Amniotic epithelial cell (primary cell): ENCODE results near the gene PRODH.
"Not testable (repeated sequence)": the region's sequence is repeated elsewhere in the genome, so short reads cannot be mapped to it uniquely, and the experiment has no call there.

Experiments
- DNase-seq: peaks from one replicate; pipeline ENCODE4 v3.0.0-alpha.2; 2010; ENCODE audit warnings: low read depth

Gene PRODH

DNA sequence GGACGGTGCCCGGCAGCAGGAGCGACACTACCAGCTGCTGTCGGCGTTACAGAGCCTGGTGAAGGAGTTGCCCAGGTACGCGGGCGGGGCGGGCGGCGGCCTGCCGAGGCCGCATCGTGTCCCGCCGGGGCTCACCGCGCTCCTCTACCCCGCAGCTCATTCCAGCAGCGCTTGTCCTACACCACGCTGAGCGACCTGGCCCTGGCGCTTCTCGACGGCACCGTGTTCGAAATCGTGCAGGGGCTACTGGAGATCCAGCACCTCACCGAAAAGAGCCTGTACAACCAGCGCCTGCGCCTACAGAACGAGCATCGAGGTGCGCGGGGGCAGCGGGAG, 29.7 kb downstream of the PRODH start:
- not testable (repeated sequence) for DNase-seq

DNA sequence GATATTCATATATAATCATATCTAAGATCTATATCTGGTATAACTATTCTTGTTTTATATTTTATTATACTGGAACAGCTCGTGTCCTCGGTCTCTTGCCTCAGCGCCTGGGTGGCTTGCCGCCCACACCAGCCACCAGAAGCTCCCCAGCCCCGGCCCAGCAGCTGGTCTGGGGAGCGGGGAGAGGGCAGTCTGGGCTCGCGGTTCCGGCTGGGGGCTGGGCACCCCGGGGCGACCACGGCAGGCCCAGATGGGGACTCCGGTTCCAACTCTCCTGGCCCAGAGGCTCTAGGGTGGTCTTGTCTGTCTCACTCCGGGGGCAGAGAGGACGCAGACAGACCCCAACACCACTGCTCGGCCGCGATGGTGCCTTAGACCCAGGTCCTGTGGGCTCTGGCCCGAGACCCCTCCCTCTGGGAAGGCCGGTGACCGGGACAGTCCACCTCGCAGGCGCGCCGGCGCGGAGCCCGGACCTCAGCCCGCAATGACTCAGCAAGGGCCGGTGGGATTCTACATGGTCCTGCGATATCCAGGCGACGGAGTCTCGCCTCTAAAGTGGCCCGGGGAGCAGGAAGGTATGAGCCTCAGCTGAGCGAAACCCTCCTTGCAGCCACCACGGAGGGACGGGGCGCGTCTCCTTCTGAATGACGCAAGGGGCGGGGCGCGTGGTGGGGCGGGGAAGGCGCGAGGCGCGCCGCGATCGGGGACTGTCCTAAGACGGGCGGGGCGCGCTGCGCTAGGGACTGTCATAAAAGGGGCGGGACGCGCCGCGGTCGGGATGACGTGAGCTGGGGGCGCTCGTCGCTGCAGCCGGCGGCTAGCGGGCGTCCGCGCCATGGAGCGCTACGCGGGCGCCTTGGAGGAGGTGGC, 30.3 kb downstream of the PRODH start, which contains the start of gene DGCR6:
DGCR6 (plus strand) TSS at position 781 of the 870 bp plus-strand sequence; CDS start at position 836, 55 bp downstream.
- DNase-seq: no peak

DNA sequence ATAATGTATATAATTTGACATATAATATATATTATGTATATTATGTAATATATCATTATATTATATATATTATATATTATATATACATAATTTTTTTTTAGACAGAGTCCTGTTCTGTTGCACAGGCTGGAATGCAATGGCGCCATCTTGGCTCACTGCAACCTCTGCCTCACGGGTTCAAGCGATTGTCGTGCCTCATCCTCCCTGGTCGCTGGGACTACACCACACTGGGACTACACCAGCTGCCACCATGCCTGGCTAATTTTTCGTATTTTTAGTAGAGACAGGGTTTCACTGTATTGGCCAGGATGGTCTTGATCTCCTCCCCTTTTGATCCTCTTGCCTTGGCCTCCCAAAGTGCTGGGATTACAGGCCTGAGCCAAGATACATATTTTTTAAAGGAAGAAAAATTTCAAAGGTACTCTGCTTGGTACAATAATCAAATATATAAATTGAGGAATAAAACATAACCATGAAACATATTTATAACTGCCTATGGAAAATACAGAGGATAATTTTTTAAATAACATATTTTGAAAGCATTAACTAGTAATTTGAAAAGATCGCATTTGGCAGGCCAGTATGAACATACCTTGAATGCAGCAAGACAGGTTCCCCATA, 39.9 kb downstream of the PRODH start:
- not testable (repeated sequence) for DNase-seq

- DNase-seq: not testable (repeated sequence)
Observed at GRCh38 chr22:18893775-18894174, 42.3 kb downstream of the PRODH start.

- not testable (repeated sequence) for DNase-seq
Observed at GRCh38 chr22:18890510-18891192, 45.4 kb downstream of the PRODH start.

- DNase-seq: no peak
Observed at GRCh38 chr22:18888115-18888514, 48.0 kb downstream of the PRODH start.

- DNase-seq: not testable (repeated sequence)
Observed at GRCh38 chr22:18884465-18884864, 51.6 kb downstream of the PRODH start.

DNA sequence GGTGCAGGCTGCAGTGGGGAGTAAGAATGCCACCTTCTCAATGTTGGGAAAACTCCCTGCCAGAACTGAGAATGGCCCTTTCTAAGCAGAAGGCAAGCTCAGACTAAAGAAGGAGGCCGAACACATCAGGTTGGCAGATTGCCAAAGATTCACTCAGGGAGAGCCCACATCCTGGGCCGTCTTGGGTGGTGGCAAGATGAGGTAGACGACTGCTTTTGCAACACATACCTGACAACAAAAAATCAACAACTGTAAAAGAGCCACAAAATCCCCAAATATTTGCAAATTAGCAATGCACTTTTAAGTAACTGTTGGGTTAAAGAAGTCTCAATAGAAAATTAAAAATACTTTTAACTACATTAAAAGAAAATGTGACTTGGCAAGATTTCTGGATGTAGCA, 54.8 kb downstream of the PRODH start:
- not testable (repeated sequence) for DNase-seq
